HG03457 (cell line): ENCODE results near the gene SGO1.
"Not testable (repeated sequence)": the region's sequence is repeated elsewhere in the genome, so short reads cannot be mapped to it uniquely, and the experiment has no call there.

Source experiments
- ATAC-seq: cut with Tn5 transposase; IDR thresholded peaks from one replicate; pipeline ENCODE4 v1.9.1; 2021; ENCODE audit warnings: moderate number of reproducible peaks; ENCODE audit not compliant: unreplicated experiment

SGO1 gene

DNA sequence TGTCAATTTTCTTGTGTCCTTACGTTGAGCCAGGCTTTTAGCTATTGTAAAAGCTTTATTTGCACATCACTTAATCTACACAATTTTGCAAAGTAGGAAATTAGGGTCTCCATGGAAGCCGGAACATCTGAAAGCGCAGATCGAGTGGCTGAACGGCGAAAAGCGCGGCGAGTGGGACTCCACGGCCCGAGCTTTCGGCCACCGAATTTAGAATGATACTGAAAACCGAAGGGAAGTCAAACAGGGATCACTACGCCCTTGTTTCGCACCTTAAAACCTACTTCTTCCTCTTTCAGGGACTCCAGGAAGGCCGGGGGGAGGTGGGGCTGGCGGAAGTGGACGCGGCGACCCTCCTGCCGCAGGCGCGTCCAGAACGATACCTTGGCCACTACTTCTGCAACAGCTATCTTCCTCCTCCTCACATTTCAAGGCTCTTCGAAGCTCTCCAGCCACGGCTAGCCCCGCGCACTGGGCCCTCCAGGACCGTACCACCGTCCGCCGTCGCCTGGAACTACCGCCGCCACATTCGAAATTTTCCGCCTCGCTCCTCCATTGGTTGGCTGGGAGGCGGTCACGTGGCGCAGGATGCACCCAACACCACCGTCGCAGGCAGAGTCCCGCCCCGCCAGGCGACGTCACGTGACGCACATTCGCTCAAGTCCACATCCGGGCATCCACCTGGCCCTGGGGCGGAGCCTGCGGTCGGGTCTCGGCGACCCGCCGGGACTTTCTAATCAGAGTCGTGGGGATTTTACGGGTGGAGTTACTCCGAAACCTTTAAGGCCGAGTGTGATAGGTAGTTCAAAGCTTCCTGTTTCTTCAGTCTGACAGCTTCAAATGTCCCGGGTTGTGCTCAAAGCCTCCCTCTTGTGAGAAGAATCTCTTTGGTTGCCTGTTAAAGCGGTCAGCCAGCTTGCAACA lies at the start of gene SGO1:
TSS of gene SGO1 (minus strand) at position 528 of the 921 bp plus-strand sequence. CDS start 2,179 bp downstream, outside the sequence.
- peak; percentile 96 for ATAC-seq

DNA sequence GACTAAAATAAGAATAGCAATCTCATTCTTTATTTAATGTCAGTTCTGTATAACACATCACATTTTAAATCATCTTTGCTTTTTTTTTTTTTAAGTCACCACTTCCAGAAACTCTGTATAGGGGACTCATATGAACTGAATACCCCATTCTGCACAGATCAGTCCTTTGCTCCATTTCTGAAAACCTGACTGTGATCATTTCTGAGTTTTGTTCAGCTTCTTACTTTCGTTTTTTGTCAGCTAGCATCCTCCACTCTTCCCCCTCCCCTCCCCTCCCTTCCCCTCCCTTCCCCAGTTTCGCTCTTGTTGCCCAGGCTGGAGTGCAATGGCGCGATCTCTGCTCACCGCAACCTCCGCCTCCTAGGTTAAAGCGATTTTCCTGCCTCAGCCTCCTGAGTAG lies 49.8 kb upstream of the SGO1 start:
- no peak for ATAC-seq

DNA sequence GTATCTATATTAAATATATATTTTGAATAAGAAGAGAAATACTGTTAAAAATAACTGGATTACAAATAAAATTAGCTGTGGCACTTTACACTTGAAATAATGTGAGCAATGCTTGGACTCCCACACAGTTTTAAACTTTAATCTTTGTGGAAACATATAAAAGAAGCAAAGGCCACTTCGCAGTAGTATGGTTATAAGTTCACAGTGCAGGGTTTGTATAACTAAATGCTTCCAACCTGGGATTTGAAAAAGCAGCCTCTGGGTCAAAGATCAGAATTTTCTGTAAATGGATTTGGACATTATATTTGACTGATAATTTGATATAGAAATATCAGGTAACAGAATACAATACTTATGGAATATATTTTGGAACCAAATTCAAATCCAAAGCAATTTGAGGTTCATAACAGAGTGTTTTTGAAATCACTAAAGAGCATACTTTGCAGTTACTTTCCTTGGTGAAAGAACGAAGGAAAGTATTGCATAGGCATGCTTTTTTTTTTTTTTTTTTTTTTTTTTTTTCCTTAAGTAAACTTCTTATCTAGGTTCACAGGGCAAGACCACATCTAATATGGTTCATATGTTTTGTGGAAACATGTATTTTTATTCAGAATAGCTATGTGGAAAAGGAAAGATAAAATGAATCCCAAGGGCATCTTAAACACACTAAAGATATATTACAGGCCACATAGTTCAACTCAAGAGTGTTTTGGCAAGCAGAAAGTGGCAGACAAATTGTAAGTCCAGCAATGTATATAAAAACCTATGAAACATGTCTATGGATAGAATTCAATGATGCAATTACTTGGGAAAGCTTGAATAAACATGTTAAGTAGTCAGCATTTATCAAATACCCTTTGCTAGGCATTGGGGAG lies 47.1 kb upstream of the SGO1 start:
- no peak for ATAC-seq

DNA sequence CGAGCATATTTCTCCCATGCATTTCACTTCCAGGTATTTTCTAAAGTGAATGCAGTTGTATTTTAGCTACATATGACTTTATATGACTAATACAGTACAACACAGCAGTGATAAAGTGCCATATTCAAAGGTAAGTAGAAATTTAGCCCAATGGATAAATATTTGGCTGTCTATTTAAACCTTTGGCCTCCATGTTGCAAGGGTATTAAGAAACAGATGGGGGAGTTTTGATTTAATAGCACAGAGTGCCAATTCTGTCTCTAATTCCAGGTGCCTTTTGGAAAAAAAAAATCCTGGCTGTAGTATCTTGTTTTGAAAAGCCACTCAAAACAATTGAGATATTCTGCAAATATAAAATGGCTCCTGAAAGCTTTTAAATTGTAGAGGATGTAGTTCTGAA lies 44.9 kb upstream of the SGO1 start:
- ATAC-seq: no peak

DNA sequence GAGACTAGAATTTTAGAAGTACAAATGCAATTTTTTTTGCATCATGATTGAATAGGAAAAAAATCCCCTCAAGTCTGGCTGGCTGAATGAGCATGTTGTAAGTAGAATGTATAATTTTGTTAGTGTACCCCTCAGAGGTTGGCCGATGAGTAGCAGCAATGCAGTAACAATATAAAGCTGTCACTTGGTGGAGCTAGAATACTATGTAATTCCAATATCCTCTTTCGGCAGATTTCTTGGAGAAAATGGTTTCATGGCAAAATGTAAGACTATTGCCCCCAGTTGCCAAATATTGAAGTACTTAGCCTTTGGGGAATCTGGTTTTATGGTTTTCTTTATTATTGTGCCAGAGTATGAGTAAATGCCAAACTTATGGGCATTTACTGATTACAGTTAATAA lies 39.8 kb upstream of the SGO1 start:
- ATAC-seq: no peak

DNA sequence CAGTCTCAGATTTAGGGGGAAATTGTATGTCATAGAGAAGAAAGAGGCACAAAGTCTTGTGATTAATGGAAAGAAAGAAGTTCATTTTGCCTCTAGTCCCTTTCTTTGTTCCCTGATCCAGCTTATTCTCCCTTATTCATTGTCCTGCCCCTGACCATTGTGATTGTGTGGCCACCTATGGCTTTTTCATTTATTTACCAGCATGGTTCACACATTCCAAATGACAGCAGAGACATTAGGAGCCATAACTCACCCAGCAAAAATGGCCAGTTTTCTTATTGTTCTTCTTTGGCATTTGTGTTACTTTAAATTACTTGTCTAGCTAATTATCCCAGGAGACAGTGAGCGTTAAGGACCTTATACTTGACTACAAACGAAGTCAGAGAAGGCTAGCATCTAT lies 36.3 kb upstream of the SGO1 start:
- no peak for ATAC-seq

DNA sequence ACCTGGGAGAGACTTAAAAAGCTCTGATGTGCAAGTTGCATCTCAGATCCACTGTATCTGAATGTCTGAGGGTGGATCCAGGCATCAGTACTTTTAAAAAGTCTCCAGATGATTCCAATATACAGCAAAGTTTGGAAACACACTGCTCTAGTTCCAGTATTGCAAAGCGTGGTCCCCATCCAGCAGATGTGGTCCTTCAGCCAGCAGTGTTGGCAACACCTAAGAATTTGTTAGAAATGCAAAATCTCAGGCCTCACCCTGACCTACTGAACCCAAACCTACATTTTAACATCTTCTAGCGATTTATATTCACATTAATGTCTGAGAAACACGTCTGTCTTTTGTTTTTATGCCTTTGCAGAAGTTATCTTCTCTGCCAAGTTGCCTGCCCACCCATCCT lies 32.2 kb upstream of the SGO1 start:
- ATAC-seq: no peak

DNA sequence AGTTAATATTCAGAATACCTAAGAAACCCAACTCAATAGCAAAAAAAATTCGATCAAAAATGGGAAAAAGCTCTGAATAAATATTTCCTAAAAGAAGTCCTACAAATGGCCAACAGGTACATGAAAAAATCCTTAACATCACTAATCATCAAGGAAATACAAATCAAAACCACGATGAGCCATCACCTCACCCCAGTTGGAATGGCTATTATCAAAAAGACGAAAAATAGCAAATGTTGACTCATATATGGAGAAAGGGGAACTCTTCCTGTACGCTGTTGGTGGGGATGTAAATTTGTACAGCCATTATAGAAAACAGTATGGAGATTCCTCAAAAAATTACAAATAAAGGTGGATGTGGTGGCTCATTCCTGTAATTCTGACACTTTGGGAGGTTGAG lies 29.6 kb upstream of the SGO1 start:
- no peak for ATAC-seq

DNA sequence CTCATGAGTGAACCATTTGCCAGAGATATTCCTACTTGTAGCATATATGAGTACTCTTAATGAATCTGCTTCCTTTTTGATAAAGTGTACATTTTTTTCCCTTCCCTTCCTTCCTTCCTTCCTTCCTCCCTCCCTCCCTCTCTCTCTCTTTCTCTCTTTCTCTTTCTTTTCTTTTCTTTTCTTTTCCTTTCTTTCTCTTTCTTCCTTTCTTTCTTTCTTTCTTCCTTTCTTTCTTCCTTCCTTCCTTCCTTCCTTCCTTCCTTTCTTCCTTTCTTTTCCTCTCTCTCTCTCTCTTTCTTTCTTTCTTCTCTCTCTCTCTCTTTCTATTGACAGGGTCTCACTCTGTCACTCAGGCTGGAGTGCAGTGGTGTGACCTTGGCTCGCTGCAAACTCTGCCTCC lies 27.5 kb upstream of the SGO1 start:
- not testable (repeated sequence) for ATAC-seq

DNA sequence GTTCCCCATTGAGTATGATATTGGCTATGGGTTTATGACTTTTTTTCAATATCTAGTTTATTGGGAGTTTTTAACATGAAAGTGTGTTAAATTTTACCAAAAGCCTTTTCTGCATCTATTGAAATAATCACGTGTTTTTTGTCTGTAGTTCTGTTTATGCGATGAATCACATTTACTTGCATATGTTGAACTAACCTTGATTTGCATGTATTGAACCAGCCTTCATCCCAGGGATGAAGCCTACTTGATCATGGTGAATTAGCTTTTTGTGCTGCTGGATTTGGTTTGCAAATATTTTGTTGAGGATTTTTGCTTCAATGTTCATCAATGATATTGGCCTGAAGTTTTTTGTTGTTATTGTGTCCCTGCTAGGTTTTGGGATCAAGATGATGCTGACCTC lies 21.9 kb upstream of the SGO1 start:
- not testable (repeated sequence) for ATAC-seq

DNA sequence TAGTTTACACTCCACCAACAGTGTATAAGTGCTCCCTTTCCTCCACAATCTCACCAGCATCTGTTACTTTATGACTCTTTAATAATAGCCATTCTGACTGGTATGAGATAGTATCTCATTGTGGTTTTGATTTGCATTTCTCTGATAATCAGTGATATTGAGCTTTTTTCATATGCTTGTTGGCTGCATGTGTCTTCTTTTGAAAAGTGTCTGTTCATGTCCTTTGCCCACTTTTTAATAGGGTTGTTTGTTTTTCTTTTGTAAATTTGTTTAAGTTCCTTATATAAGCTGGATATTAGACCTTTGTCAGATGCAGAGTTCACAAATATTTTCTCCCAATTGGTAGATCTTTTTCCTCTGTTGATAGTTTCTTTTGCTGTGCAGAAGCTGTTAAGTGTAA lies 19.9 kb upstream of the SGO1 start:
- ATAC-seq: not testable (repeated sequence)

DNA sequence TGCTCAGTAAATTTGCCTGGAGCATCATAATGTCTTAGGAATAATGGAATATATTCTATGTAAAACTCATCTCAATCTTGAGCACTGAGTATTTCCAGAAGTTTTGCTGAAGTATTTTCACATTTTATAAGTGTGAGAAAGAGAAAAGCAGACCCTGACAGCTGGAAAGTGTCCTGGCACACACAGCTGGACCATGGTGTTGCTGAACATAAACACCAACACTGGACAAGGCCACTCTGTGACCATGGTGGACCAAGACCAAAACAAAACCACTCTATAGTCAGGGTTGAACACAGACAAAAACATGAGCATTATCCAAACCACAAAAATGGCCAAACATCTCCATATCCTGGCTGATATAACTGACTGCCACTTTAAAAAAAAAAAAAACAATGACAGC lies 15.1 kb upstream of the SGO1 start:
- ATAC-seq: no peak

DNA sequence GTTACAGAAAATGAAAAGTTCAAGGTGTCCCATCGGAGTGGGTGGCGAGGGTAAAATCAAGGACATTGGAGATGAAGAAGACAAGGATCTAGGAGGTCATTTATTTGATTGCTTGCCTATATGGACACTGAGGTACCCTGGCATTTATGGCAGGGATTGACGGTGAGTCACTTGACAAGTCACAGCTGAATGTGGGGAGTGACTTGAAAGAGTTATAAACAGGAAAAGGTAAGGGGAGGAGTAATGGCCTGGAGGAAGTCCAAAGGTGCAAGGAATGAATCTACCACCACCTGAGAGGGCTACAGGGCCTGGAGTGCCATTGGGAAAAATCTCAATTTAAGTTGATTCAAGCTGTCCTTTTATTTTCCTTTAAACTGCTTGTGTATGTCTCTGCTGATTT lies 11.8 kb upstream of the SGO1 start:
- no peak for ATAC-seq

DNA sequence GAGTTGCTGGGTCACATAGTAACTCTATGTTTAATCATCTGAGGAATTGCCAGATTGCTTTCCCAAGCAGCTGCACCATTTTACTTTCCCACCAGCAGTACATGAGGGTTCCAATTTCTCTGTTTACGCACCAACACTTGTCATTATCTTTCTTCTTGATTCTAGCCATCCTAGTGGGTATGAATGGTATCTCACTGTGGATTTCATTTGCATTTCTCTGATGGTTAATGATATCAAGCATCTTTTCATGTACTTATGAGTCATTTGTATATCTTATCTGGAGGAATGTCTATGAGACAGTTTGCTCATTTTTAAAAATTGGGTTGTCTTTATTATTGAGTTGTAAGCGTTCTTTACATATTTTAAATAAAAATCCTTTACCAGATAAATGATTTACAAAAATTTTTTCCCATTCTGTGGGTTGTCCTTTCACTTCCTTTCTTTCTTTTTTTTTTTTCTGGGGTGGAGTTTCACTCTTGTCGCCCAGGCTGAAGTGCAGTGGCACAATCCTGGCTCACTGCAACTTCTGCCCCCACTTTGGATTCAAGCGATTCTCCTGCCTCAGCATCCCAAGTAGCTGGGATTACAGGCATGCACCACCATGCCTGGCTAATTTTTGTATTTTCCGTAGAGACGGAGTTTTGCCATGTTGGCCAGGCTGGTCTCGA lies 8.9 kb upstream of the SGO1 start:
- no peak for ATAC-seq

DNA sequence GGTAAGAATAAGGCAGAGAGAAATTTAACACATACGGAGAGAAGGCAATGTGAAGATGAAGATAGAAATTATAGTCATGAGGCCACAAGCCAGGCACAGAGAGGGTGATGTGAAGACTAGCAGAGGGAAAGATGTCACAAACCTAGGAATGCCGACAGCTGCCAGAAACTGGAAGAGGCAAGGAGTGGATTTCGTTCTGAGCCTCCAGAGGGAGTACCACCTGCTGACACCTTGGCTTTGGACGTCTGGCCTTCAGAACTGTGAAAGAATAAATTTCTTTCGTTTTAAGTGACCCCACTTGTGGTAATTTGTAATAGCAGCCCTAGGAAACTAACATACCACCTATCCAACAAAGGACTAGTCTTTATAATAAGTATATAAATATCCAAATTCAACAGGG lies 5.0 kb upstream of the SGO1 start:
- ATAC-seq: no peak

DNA sequence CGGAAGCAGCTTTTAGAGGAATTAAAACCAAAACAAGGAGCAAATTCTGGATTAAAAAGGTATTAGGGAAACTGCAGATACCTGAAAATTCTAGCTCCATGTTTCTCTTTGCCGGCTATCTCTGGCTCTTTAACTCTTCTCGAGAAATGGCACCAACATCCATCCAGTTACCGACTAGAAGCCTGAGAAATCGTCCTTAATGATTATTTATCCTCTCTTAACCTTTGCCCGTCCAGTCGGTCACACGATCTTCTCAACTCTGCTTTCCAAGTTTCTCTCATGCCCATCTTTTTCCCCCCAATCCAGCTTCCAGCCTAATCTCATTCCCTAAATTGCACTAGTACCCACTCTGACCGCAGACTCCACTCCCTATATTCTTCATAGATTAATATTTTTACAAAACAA lies 596 bp upstream of the SGO1 start:
- ATAC-seq: peak; percentile 7

DNA sequence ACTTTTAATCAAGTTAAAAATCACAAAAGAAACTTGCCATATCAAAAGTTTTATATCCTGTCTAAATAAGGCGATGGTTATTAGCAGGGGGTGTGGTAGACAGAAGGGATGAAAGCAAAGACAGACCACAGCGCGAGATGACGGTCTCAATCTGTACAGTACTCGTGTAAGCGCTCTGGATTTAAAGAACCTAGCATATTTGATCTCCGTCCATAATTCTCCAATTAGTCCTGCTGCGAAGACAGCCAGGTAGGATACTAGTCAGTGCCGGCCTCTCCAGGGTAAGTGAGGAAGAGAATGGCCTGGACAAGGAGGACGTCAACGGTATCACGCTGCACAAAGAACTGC lies 701 bp downstream of the SGO1 start:
- ATAC-seq: no peak

DNA sequence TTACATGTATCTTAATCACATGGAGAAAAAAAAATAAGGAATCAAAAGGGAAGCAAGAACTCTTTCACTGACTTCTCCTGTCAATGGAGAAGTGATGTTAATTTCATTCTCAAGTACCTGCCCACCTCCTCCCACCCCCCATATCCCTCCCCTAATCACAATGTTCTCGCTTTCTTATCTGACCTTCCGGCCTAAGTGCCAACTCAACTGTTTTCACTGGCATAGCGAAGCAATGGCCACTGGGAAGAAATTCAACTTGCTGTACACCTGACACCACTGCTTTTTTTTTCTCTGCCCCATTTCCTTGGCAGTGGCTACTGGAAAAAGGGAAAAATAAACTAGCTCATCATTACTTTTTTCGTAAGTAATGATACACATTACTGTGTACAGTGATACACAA lies 3.8 kb downstream of the SGO1 start:
- ATAC-seq: no peak

DNA sequence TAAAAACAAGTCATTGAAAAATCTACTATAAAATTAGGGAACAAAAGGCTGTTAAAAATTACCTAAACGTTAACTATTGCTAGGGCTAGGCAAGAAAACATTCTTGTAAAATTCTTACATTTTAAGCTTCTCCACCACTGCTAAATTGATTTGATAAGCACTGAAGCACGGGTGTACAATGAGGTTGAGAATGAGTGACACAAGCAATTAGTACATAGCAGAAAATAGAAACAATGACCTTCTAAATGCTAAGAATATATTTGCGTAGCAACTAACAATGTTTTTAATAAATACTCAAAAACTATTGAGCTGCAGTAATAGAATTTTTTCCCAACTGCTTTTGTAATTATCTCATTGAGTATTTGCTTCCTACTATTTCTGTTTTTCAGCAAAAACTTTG lies 4.7 kb downstream of the SGO1 start:
- ATAC-seq: no peak

DNA sequence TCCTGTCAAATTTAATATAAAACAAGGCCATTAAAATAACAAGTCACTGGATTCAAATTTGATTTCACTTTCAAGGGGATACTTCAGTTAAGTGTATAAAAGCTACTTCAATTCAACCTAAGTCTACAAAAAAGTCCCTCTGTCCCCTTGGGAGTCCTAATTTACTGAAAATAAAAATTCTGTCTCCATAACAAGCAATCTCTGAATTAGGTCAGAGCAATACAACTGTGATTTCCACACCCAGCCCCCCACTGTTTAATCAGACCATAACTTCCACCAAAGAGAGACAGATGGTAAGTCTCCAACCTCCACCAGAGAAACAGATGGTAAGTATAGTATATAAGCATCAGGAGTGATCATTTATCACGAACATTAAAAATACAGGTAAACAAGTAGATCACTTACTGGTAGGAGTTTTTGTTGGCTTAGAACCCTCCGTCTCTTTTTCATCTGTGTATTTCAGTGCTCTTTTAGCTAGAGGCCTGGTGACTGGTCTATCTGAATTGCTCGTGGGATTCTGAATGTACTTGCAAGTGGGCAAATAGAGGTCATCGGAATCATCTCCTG lies 12.1 kb downstream of the SGO1 start:
- no peak for ATAC-seq

DNA sequence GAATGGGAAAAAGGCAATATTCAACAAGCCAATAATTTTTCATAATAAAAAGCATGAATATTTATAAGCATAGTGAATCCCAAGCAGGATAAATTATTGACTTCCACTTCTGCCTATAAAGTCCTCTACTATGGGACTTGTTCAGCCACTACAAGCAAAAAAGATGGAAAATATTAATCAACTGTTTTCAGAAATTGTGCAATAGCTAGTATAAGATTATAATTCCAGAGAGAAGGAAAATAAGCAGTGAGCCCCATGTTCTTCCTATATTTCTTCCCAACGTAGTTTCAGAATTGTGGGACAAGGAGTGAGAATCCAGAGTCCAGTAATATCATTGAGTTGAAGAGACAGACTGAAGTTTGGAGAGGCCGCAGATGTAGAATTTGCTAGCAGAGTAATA lies 24.3 kb downstream of the SGO1 start:
- no peak for ATAC-seq
